Uterus (tissue), 2 donors: ENCODE results near the gene PRKAB1.

Source experiments
- CTCF ChIP-seq, 4 experiments: fragments of 200-600 bp in 2 of 4; fragments of 450-650 bp in 2 of 4; sonication (generic) in 2 of 4; IDR thresholded peaks; one replicate each; pipeline ENCODE4 v1.5.1; 2016 to 2019; ENCODE audit warnings: antibody characterized with exemption in 4 of 4, mild to moderate bottlenecking in 2 of 4, moderate library complexity in 1 of 4
- POLR2A ChIP-seq, 2 donors: fragments of 450-650 bp; IDR thresholded peaks; one replicate each; pipeline ENCODE4 v1.6.1; 2016; ENCODE audit warnings: antibody characterized with exemption in 2 of 2, mild to moderate bottlenecking in 1 of 2, moderate library complexity in 1 of 2

- no peak for TF ChIP-seq CTCF (IDR thresholded peaks at IDR 0.05)
- TF ChIP-seq POLR2A (IDR thresholded peaks at IDR 0.05), result no peak
Measured at GRCh38 chr12:119684711-119685369, 16.9 kb downstream of the PRKAB1 start.
